Tibial nerve (tissue), 4 donors: ENCODE data around the gene RAB5IF. TPM values are rescaled to one million over a fixed set of nuclear protein-coding genes. Genes with fewer than 3 reads are reported as not detected.

Experiments
- DNase-seq, 2 donors: peaks; one replicate each; pipeline ENCODE4 v3.0.0-alpha.2; 2019; ENCODE audit warnings: low spot score in 2 of 2
- H3K27ac ChIP-seq, 4 donors: fragments of 200-600 bp; sonication (generic) in 3 of 4; one replicate each; pipeline ENCODE4 v1.5.1; 2017 to 2019; ENCODE audit warnings: mild to moderate bottlenecking in 1 of 4
- H3K27me3 ChIP-seq, 2 donors: fragments of 200-600 bp; sonication (generic) in 1 of 2; one replicate each; pipeline versions ENCODE4 v1.5.1 to v1.6.0; 2017 to 2019
- H3K36me3 ChIP-seq, 3 donors: fragments of 200-600 bp; sonication (generic); one replicate each; pipeline ENCODE4 v1.5.1; 2018 to 2019
- H3K4me1 ChIP-seq, 4 donors: fragments of 200-600 bp; sonication (generic) in 3 of 4; one replicate each; pipeline ENCODE4 v1.5.1; 2017 to 2019
- H3K4me3 ChIP-seq, 4 donors: fragments of 200-600 bp; sonication (generic) in 3 of 4; one replicate each; pipeline ENCODE4 v1.5.1; 2017 to 2019; ENCODE audit warnings: mild to moderate bottlenecking in 1 of 4, moderate library complexity in 1 of 4
- H3K9me3 ChIP-seq, 4 donors: fragments of 200-600 bp; sonication (generic) in 3 of 4; one replicate each; pipeline ENCODE4 v1.5.1; 2017 to 2019
- EP300 ChIP-seq, 2 donors: sonication (generic); formaldehyde crosslinking; IDR thresholded peaks; one replicate each; pipeline ENCODE4 v1.6.1; 2017; ENCODE audit warnings: antibody characterized with exemption in 2 of 2, mild to moderate bottlenecking in 1 of 2
- POLR2A ChIP-seq, 2 donors: fragments of 450-650 bp; IDR thresholded peaks; one replicate each; pipeline ENCODE4 v1.6.1; 2017; ENCODE audit warnings: antibody characterized with exemption in 2 of 2, mild to moderate bottlenecking in 2 of 2, moderate library complexity in 2 of 2
- WGBS, 2 donors: methylation state at CpG; one replicate each; pipeline ENCODE4 v1.1.5; 2018; 5-methylcytosine and 5-hydroxymethylcytosine counted together
- total RNA-seq, 4 donors: library from RNA; depleted of rRNA; stranded (reverse); fragments of >200 nt; gene quantifications; one replicate each; pipeline ENCODE4 v1.1.0, GENCODE V29; 2016
- TF ChIP-seq, protein P1 (sequence below), 5 experiments: fragments of 200-600 bp in 3 of 5; fragments of 450-650 bp in 2 of 5; sonication (generic) in 3 of 5; IDR thresholded peaks; one replicate each; pipeline ENCODE4 v1.5.1; 2016 to 2019; ENCODE audit warnings: antibody characterized with exemption in 5 of 5, mild to moderate bottlenecking in 3 of 5, moderate library complexity in 2 of 5

Gene RAB5IF
- total RNA-seq, 4 donors from 2014 or later = 44.6 to 62.7 (median 53.3) TPM

DNA sequence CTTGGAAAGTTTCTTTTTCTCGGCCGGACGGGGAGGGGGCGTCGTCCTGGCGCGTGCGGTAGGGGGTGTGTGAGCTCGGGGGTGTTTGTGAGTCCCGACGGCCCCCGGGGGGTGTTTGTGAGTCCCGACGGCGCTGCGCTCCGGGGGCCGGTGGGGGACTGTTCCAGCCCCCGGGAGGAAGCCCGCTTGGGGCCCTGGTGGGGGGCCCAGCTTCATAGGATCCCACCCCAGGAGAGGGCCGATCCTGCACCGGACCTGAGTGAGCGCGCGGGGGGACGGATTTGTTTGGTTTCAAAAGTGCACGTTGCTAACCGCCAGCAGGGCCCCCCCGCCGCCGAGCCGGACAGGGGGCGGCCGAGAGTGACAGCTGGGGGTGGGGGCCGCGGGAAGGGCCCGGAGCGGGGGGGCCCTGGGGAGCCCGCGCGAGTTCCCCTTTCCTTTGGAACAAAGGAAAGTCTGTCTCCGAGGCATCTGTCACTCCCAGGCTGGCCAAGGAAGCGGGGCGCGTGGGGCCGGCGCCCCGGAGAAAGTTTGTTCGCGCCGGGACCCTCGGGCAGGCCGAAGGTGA lies 31.7 kb upstream of the RAB5IF start:
- Histone ChIP-seq H3K27me3 (no peaks in the 10 kb centered on the region), H3K4me1 (peaks cover 0 to 44% (median 19%) of the 10 kb centered on the region in 4 donors), H3K27ac (peak overlapping the region; percentile 97 to 99 (median 98)), H3K36me3 (peaks cover 0 to 5% (median 0%) of the 10 kb centered on the region in 3 donors), H3K4me3 (peak overlapping the region; percentile 82 to 98 (median 92)), H3K9me3 (no peaks in the 10 kb centered on the region)
- no peak for DNase-seq
- 1% methylated on average over 25 of the region's 53 CpGs; no CpG with 5 or more reads in 1 of the 2 donors for WGBS, 2 donors
- TF ChIP-seq, protein P1, sequence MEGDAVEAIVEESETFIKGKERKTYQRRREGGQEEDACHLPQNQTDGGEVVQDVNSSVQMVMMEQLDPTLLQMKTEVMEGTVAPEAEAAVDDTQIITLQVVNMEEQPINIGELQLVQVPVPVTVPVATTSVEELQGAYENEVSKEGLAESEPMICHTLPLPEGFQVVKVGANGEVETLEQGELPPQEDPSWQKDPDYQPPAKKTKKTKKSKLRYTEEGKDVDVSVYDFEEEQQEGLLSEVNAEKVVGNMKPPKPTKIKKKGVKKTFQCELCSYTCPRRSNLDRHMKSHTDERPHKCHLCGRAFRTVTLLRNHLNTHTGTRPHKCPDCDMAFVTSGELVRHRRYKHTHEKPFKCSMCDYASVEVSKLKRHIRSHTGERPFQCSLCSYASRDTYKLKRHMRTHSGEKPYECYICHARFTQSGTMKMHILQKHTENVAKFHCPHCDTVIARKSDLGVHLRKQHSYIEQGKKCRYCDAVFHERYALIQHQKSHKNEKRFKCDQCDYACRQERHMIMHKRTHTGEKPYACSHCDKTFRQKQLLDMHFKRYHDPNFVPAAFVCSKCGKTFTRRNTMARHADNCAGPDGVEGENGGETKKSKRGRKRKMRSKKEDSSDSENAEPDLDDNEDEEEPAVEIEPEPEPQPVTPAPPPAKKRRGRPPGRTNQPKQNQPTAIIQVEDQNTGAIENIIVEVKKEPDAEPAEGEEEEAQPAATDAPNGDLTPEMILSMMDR (IDR thresholded peaks at IDR 0.05) = peak in 2 of 5 experiments; percentile 6 to 15
- TF ChIP-seq POLR2A (IDR thresholded peaks at IDR 0.05) = no peak

GRCh38 chr20:36574366-36575135 lies 31.0 kb upstream of the RAB5IF start:
- no peaks in the 10 kb centered on the region for H3K27me3 ChIP-seq
- peak in 1 of 2 donors; percentile 37 for TF ChIP-seq EP300 (IDR thresholded peaks at IDR 0.05)
- TF ChIP-seq, protein P1 (IDR thresholded peaks at IDR 0.05) = peak in 1 of 5 experiments; percentile 21
- no peak for TF ChIP-seq POLR2A (IDR thresholded peaks at IDR 0.05)
- H3K27ac ChIP-seq = peak overlapping the region; percentile 97 to 99 (median 98)
- H3K4me3 ChIP-seq = peak overlapping the region; percentile 82 to 98 (median 92)
- WGBS, 2 donors = 1% methylated on average over 21 to 50 of the region's 69 CpGs
- peaks cover 0 to 44% (median 19%) of the 10 kb centered on the region in 4 donors for H3K4me1 ChIP-seq
- H3K9me3 ChIP-seq = no peaks in the 10 kb centered on the region
- peaks cover 0 to 12% (median 0%) of the 10 kb centered on the region in 3 donors for H3K36me3 ChIP-seq
- peak in 1 of 2 donors; percentile 37 for DNase-seq

- WGBS, 2 donors = 15 to 24% methylated on average over 1 of the region's 1 CpG
- no peak for DNase-seq
- H3K4me1 ChIP-seq = peaks cover 0 to 48% (median 19%) of the 10 kb centered on the region in 4 donors
- no peak overlapping the region for H3K4me3 ChIP-seq
- H3K27ac ChIP-seq = peak overlapping the region in 3 of 4 donors; percentile 97 to 99 (median 99)
- H3K27me3 ChIP-seq = no peaks in the 10 kb centered on the region
- H3K36me3 ChIP-seq = peaks cover 0 to 27% (median 1%) of the 10 kb centered on the region in 3 donors
- TF ChIP-seq, protein P1 (IDR thresholded peaks at IDR 0.05) = no peak
- TF ChIP-seq EP300 (IDR thresholded peaks at IDR 0.05) (no peak), POLR2A (IDR thresholded peaks at IDR 0.05) (no peak)
- no peaks in the 10 kb centered on the region for H3K9me3 ChIP-seq
These were observed 29.5 kb upstream of the RAB5IF start for GRCh38 chr20:36576081-36576445.

DNA sequence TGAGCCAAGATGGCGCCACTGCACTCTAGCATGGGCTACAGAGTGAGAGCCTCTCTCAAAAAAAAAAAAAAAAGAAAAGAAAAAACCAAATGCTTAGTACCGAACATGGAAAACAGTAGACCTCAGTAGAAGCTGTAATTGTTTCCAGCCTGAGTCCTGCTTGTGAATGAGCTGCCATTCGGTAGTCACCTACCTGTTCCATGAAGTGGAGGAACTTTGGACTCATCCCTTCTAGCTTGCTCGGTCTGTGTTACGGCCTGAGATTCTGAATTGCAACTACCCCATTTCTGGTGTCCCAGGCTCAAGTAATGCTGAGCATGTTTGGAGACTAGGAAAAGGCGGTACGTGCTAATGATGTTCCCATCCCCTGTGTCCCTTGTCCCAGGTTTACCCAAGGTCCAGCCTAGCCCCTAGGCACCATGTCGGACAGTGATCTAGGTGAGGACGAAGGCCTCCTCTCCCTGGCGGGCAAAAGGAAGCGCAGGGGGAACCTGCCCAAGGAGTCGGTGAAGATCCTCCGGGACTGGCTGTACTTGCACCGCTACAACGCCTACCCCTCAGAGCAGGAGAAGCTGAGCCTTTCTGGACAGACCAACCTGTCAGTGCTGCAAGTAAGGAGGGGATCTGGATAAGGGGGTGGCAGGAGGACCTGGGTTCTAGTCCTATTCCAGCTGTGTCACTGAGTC lies 27.1 kb upstream of the RAB5IF start:
- no peak for DNase-seq
- Histone ChIP-seq H3K9me3 (no peaks in the 10 kb centered on the region), H3K36me3 (peaks cover 0 to 51% (median 10%) of the 10 kb centered on the region in 3 donors), H3K27ac (no peak overlapping the region), H3K4me1 (peaks cover 0 to 34% (median 15%) of the 10 kb centered on the region in 4 donors), H3K27me3 (no peaks in the 10 kb centered on the region), H3K4me3 (no peak overlapping the region)
- 95% methylated on average over 15 of the region's 15 CpGs for WGBS, 2 donors
- TF ChIP-seq POLR2A (IDR thresholded peaks at IDR 0.05) (no peak), EP300 (IDR thresholded peaks at IDR 0.05) (no peak)
- TF ChIP-seq, protein P1 (IDR thresholded peaks at IDR 0.05) = no peak
